Mesenchymal stem cell (in vitro differentiated cells and primary cell): ENCODE results near the gene ABCE1.

Source experiments
- DNase-seq: peaks from one replicate; pipeline ENCODE4 v3.0.0-alpha.2; 2013
- H2AFZ ChIP-seq: one replicate; pipeline ENCODE4 v1.6.1; 2013; ENCODE audit warnings: low read depth, mild to moderate bottlenecking, control low read depth, inconsistent platforms, low read length, moderate library complexity
- H2AK5ac ChIP-seq: 2 replicates; pipeline ENCODE4 v1.6.1; 2013; ENCODE audit warnings: low read length, moderate library complexity, mild to moderate bottlenecking, inconsistent platforms; ENCODE audit not compliant: severe bottlenecking
- H2BK120ac ChIP-seq: one replicate; pipeline ENCODE4 v1.6.1; 2013; ENCODE audit warnings: low read depth, mild to moderate bottlenecking, inconsistent platforms, low read length, moderate library complexity
- H2BK12ac ChIP-seq, 2 experiments: one replicate each; pipeline ENCODE4 v1.6.1; 2013; ENCODE audit warnings: inconsistent platforms in 2 of 2, low read length in 2 of 2, mild to moderate bottlenecking in 2 of 2, moderate library complexity in 2 of 2, control low read depth in 1 of 2
- H2BK15ac ChIP-seq: one replicate; pipeline ENCODE4 v1.6.1; 2013; ENCODE audit warnings: mild to moderate bottlenecking, low read depth, inconsistent platforms; ENCODE audit not compliant: poor library complexity, severe bottlenecking
- H2BK5ac ChIP-seq: 2 replicates; pipeline ENCODE4 v1.6.1; 2013; ENCODE audit warnings: low read depth, mild to moderate bottlenecking, low read length, control low read depth, inconsistent platforms; ENCODE audit not compliant: poor library complexity, severe bottlenecking
- H3K14ac ChIP-seq, 2 experiments: one replicate each; pipeline ENCODE4 v1.6.1; 2013; ENCODE audit warnings: inconsistent platforms in 2 of 2, low read length in 2 of 2, control low read depth in 1 of 2, mild to moderate bottlenecking in 1 of 2, moderate library complexity in 1 of 2
- H3K18ac ChIP-seq, 2 experiments: one replicate each; pipeline ENCODE4 v1.6.1; 2013; ENCODE audit warnings: inconsistent platforms in 2 of 2, low read length in 2 of 2, control low read depth in 1 of 2, low read depth in 1 of 2, mild to moderate bottlenecking in 1 of 2
- H3K23ac ChIP-seq, 2 experiments: one replicate each; pipeline ENCODE4 v1.6.1; 2013; ENCODE audit warnings: inconsistent platforms in 2 of 2, low read length in 2 of 2, mild to moderate bottlenecking in 2 of 2, moderate library complexity in 2 of 2, control low read depth in 1 of 2
- H3K27ac ChIP-seq: 2 replicates; pipeline ENCODE4 v1.5.1; 2013; ENCODE audit warnings: mild to moderate bottlenecking, moderate library complexity, low read length, control low read depth, inconsistent platforms; ENCODE audit not compliant: poor library complexity, severe bottlenecking
- H3K27me3 ChIP-seq, 2 experiments: 2 replicates each; pipeline versions ENCODE4 v1.6.1 to v1.7.0; 2013; ENCODE audit warnings: low read length in 2 of 2, mild to moderate bottlenecking in 2 of 2, moderate library complexity in 2 of 2, control low read depth in 1 of 2, inconsistent platforms in 1 of 2; ENCODE audit not compliant: control insufficient read depth in 1 of 2, insufficient read depth in 1 of 2
- H3K36me3 ChIP-seq, 2 experiments: 2 replicates each; pipeline versions ENCODE4 v1.6.1 to v1.7.0; 2013; ENCODE audit warnings: low read length in 2 of 2, control low read depth in 1 of 2, inconsistent platforms in 1 of 2, low read depth in 1 of 2, mild to moderate bottlenecking in 1 of 2; ENCODE audit not compliant: insufficient read depth in 2 of 2, control insufficient read depth in 1 of 2
- H3K4ac ChIP-seq, 2 experiments: one replicate each; pipeline ENCODE4 v1.6.1; 2013; ENCODE audit warnings: inconsistent platforms in 2 of 2, low read length in 2 of 2, mild to moderate bottlenecking in 2 of 2, moderate library complexity in 2 of 2, control low read depth in 1 of 2, low read depth in 1 of 2
- H3K4me1 ChIP-seq: 2 replicates; pipeline ENCODE4 v1.6.1; 2013; ENCODE audit warnings: low read depth, low read length, control low read depth; ENCODE audit not compliant: control insufficient read depth, insufficient read depth
- H3K4me2 ChIP-seq: 2 replicates; pipeline ENCODE4 v1.6.1; 2013; ENCODE audit warnings: low read length, mild to moderate bottlenecking, inconsistent platforms; ENCODE audit not compliant: poor library complexity, severe bottlenecking
- H3K4me3 ChIP-seq, 2 experiments: 2 replicates each; pipeline versions ENCODE4 v1.5.1 to v1.7.0; 2013; ENCODE audit warnings: low read length in 2 of 2, mild to moderate bottlenecking in 2 of 2, control low read depth in 1 of 2, low read depth in 1 of 2; ENCODE audit not compliant: insufficient read depth in 1 of 2
- H3K79me1 ChIP-seq: replicated peaks from 2 replicates; pipeline ENCODE4 v1.6.1; 2013; ENCODE audit warnings: mild to moderate bottlenecking, control low read depth, low read length, inconsistent platforms; ENCODE audit not compliant: poor library complexity, severe bottlenecking
- H3K9ac ChIP-seq: 2 replicates; pipeline ENCODE4 v1.7.0; 2013; ENCODE audit warnings: mild to moderate bottlenecking, low read length, moderate library complexity
- H3K9me3 ChIP-seq: 2 replicates; pipeline ENCODE4 v1.7.0; 2013; ENCODE audit warnings: mild to moderate bottlenecking, low read length; ENCODE audit not compliant: control insufficient read depth
- H4K8ac ChIP-seq: one replicate; pipeline ENCODE4 v1.6.1; 2013; ENCODE audit warnings: inconsistent platforms, mild to moderate bottlenecking, low read length, moderate library complexity
- H4K91ac ChIP-seq: one replicate; pipeline ENCODE4 v1.6.1; 2013; ENCODE audit warnings: mild to moderate bottlenecking, low read length, inconsistent platforms
- WGBS: methylation state at CpG from one replicate; pipeline ENCODE4 v1.1.7; 2013; ENCODE audit warnings: mixed read lengths; 5-methylcytosine and 5-hydroxymethylcytosine counted together

The ABCE1 gene

DNA sequence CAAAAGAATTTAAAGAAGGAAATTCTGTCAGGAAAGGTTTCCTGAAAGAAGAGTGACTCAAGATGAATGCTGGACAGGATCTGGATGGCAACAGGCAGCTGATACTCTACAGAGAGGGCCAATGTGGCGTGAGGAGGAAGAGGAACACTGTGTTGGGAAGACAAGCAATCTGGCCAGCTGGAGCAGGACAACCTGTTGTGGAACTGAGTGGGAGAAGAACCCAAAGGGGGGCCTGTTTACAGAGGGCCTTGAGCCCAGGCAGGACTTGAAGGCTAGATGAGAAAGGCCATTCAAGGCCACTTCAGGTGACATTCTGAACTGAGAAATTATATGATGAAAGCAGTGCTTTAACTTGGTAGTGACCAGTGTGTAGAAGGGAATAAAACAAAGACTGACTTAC, 73.8 kb downstream of the ABCE1 start:
- Histone ChIP-seq H2AK5ac (no peak overlapping the region), H4K91ac (no peak overlapping the region), H4K8ac (no peak overlapping the region), H2BK5ac (no peak overlapping the region), H3K4me3 (no peak overlapping the region), H2BK15ac (no peak overlapping the region), H2BK12ac (no peak overlapping the region), H3K79me1 (peaks cover 13% of the 10 kb centered on the region), H3K27ac (no peak overlapping the region), H3K4me2 (no peak overlapping the region), H3K27me3 (no peaks in the 10 kb centered on the region), H3K18ac (no peak overlapping the region), H3K4me1 (peaks cover 3% of the 10 kb centered on the region), H3K14ac (no peak overlapping the region), H3K36me3 (peaks cover 10 to 44% of the 10 kb centered on the region in 2 experiments), H2BK120ac (no peak overlapping the region), H2AFZ (no peak overlapping the region), H3K9me3 (no peaks in the 10 kb centered on the region), H3K9ac (no peak overlapping the region), H3K23ac (no peak overlapping the region), H3K4ac (no peak overlapping the region)
- WGBS: 94% methylated on average over 1 of the region's 1 CpG
- no peak for DNase-seq

DNA sequence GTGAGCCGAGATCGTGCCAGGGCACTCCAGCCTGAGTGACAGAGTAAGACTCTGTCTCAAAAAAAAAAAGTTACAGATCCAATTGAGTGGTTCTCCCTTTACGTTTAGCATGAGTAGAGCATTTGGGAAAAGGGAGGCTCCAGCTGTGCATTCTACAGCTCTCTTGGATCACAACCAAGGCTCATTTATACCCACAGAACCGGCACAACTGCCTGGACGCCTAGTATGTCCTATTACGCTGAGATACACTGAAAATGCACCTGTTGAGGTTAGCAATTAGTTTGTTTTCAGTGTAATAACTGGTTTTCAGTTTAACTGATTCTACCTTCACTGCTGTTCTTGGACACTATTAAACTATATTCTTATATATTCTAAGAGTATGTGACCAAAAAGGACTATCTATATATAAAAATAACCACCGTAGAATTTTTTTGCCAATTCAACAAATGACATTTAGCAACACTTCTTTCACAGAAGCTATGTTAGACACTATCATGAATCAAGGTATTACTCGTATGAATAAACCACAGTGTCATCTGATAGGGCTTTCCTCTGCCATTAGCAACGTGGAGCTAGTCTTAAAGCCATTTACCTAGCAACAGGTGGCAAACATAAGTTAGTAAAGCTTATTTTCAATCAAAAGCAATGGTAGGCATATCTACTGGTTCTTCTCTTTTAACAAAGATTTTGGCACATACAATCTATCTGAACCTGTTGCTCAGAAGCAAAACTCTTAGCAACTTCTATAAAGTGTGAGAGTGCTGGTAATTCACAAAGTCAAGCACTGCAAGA, 78.7 kb downstream of the ABCE1 start:
- Histone ChIP-seq H2BK120ac (no peak overlapping the region), H3K4me3 (peak overlapping the region in 1 of 2 experiments; percentile 89), H3K79me1 (peaks cover 7% of the 10 kb centered on the region), H4K8ac (no peak overlapping the region), H3K14ac (no peak overlapping the region), H3K4me2 (peak overlapping the region; percentile 13), H3K27me3 (no peaks in the 10 kb centered on the region), H2BK5ac (no peak overlapping the region), H4K91ac (no peak overlapping the region), H3K4me1 (peaks cover 4% of the 10 kb centered on the region), H2AK5ac (no peak overlapping the region), H3K4ac (no peak overlapping the region), H2AFZ (no peak overlapping the region), H3K9ac (peak overlapping the region; percentile 94), H3K27ac (no peak overlapping the region), H3K18ac (peak overlapping the region in 1 of 2 experiments; percentile 23), H3K36me3 (peaks cover 2 to 10% of the 10 kb centered on the region in 2 experiments), H3K9me3 (no peaks in the 10 kb centered on the region), H2BK12ac (peak overlapping the region in 1 of 2 experiments; percentile 83), H2BK15ac (no peak overlapping the region), H3K23ac (no peak overlapping the region)
- DNase-seq: peak; percentile 10
- WGBS: 88% methylated on average over 7 of the region's 9 CpGs

DNA sequence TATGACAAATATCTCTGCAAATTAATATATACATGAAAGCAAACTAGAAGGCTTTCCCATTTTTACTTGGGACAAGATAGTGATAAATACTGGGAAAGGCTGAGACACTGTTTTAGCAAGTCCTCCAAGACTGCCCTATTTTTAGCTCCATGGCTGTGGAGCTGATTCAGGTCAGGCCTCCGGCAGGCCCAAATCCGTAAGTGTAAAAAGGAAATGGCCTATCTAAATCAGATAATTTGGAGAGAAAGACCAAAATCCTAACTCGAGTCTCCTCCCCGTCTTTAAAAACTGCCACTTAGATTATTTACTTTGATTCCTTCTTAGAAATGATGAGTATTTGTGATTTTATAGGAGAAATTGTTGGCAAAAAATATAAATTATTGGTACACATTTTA, 79.4 kb downstream of the ABCE1 start:
- peak overlapping the region in 1 of 2 experiments; percentile 89 for H3K4me3 ChIP-seq
- no peak overlapping the region for H2BK15ac ChIP-seq
- no peak overlapping the region for H2BK5ac ChIP-seq
- no peak overlapping the region for H3K14ac ChIP-seq
- no peak overlapping the region for H3K23ac ChIP-seq
- H3K9ac ChIP-seq: peak overlapping the region; percentile 94
- no peak overlapping the region for H2AK5ac ChIP-seq
- no CpG with 5 or more reads among the region's 4 CpGs for WGBS
- no peak overlapping the region for H4K8ac ChIP-seq
- H3K4ac ChIP-seq: no peak overlapping the region
- no peak overlapping the region for H3K18ac ChIP-seq
- H3K4me1 ChIP-seq: peaks cover 4% of the 10 kb centered on the region
- no peak overlapping the region for H2BK12ac ChIP-seq
- H2AFZ ChIP-seq: no peak overlapping the region
- peaks cover 0 to 5% of the 10 kb centered on the region in 2 experiments for H3K36me3 ChIP-seq
- no peak overlapping the region for H2BK120ac ChIP-seq
- H3K4me2 ChIP-seq: peak overlapping the region; percentile 83
- DNase-seq: peak; percentile 67
- H3K27ac ChIP-seq: peak overlapping the region; percentile 3
- H4K91ac ChIP-seq: no peak overlapping the region
- H3K79me1 ChIP-seq: peaks cover 5% of the 10 kb centered on the region
- H3K9me3 ChIP-seq: no peaks in the 10 kb centered on the region
- no peaks in the 10 kb centered on the region for H3K27me3 ChIP-seq

DNA sequence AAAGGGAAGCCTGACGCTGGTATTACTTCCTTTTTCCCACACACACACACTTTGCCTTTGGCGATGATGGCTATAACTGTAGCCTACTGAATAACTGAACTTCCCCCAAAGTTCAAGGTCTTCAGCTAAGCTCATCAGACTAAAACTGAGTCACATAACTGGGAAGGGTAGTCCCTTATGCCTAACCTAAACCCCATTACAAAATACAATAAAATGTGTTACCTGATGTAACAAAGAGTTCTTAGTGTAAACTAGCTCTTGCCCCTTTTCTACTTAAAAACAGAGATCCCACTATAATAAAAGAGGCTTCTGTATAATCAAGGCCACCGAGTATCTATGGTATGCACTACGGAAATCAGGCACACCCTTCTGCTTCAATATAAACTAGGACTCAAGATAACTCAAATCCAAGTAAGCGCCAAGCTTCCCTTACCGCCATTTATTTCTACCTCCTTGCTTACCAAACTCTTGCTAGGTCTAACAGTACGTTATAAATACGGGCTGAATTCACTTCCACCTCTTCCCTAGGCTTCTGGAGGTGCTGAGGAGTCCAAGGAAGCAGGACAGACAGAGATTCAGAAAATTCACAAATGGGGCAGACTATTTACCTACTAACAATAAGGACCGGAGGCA, 79.9 kb downstream of the ABCE1 start:
- H3K4ac ChIP-seq: peak overlapping the region in 1 of 2 experiments; percentile 69
- H2BK15ac ChIP-seq: no peak overlapping the region
- H3K18ac ChIP-seq: peak overlapping the region in 1 of 2 experiments; percentile 9
- H3K14ac ChIP-seq: no peak overlapping the region
- no peaks in the 10 kb centered on the region for H3K27me3 ChIP-seq
- no peak overlapping the region for H2AK5ac ChIP-seq
- peaks cover 4% of the 10 kb centered on the region for H3K4me1 ChIP-seq
- DNase-seq: peak; percentile 54
- H2BK120ac ChIP-seq: no peak overlapping the region
- no peak overlapping the region for H3K23ac ChIP-seq
- peaks cover 5% of the 10 kb centered on the region for H3K79me1 ChIP-seq
- no peak overlapping the region for H4K8ac ChIP-seq
- no peak overlapping the region for H2BK5ac ChIP-seq
- WGBS: 8% methylated on average over 9 of the region's 9 CpGs
- H3K4me2 ChIP-seq: peak overlapping the region; percentile 83
- H3K27ac ChIP-seq: peak overlapping the region; percentile 46
- H3K9ac ChIP-seq: peak overlapping the region; percentile 94
- no peaks in the 10 kb centered on the region for H3K9me3 ChIP-seq
- peaks cover 0 to 5% of the 10 kb centered on the region in 2 experiments for H3K36me3 ChIP-seq
- H4K91ac ChIP-seq: no peak overlapping the region
- H3K4me3 ChIP-seq: peak overlapping the region in 1 of 2 experiments; percentile 89
- H2AFZ ChIP-seq: no peak overlapping the region
- H2BK12ac ChIP-seq: no peak overlapping the region
